Right renal cortex interstitium (tissue), 3 donors: ENCODE data around the gene SLC2A2. TPM values are rescaled to one million over a fixed set of nuclear protein-coding genes. Genes with fewer than 3 reads are reported as not detected.
A peak's percentile ranks its signal among the peaks of the same experiment; 100 is the strongest.

Experiments used
- DNase-seq, 3 donors: peaks; one replicate each; pipeline ENCODE4 v3.0.0-alpha.2; 2013; ENCODE audit warnings: low read depth in 3 of 3, low spot score in 2 of 3
- polyA plus RNA-seq, 3 donors: library from polyadenylated mRNA; unstranded; fragments of 120-200 nt; gene quantifications; one replicate each; pipeline ENCODE4 v1.2.1, GENCODE V29; 2013; ENCODE audit not compliant: insufficient read length in 3 of 3

SLC2A2 gene
- polyA plus RNA-seq, 3 donors, result 10.5 to 17.3 (median 11.3) TPM

GRCh38 chr3:171038342-171038741, 11.8 kb upstream of the SLC2A2 start:
- DNase-seq, result no peak

DNA sequence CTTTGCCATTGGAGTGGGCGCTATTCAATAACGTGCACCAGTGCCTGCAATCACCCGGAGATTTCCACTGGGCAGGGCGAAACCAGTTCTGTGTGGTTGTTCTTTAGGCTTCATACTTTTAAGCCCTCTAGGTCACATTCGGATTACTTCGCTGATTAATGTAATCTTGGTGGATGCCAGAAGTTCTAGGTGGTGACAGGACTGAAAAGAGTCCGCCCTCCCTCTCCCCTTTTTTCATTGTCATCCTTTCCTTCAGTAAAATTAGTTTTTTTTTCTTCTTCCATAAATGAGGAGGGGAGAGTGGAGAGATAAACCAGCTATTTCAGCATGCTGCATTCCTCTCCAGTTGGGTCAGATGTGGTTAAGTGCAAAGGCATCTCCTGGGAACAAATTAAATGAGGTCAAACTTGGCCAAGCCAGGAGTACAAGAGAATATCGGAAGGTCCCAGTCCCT, 2.3 kb upstream of the SLC2A2 start:
- no peak for DNase-seq

GRCh38 chr3:171028025-171028778, 1.7 kb upstream of the SLC2A2 start:
- DNase-seq, result peak in 1 of 3 donors; percentile 45

- DNase-seq, result no peak
Measured at GRCh38 chr3:171023566-171023965, 3.0 kb downstream of the SLC2A2 start.

DNA sequence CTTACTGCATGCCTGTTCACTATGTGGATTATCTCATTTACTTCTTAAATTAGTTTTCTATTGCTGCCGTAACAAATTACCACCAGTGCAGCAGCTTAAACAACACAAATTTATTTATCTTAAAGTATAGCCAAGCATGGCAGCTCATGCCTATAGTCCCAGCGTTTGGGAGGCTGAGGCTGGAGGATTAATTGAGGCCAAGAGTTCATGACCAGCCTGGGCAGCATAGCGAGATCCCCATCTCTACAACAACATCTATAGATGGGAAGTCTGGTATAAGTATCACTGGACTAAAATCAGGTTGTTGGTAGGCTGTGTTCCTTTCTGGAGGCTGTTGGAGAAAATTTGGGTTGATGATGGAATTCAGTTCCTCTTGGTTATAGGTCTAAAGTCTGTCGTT, 5.1 kb downstream of the SLC2A2 start:
- no peak for DNase-seq

DNA sequence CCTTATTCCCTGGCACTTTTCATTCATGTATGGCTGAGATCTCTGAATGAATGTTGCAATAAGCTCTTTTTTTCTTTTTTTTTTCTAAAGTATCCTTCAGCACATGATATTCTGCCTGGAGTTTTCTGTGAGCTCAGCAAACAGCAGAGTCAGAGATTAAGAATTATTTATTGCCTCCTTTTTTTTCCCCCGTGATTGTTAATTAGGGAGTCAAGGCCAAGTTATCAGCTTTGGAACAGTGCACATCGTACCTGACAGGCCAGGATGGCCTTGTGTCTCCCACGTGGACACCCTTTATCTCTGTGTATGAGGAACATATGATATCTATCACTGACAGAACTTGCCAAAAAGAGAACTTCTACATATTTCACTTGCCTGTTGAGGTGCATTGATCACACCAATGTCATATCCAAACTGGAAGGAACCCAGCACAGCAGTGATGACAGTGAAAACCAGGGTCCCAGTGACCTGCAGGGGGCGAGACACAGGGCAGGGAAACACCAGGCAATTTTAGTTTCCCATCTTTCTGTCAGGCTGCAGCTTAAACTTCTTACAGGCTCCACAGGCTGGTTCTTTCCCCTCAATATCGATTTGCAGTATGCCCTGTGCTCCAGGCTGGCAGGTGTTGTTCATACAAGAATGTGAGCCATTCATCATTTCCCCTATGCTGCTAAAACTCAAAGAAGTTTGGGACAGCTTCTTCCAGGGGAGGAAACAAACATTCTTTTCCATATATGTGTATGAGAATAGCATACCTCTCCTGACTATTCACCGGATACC, 8.2 kb downstream of the SLC2A2 start:
- no peak for DNase-seq

- no peak for DNase-seq
Measured at GRCh38 chr3:171013822-171014748, 12.4 kb downstream of the SLC2A2 start.

- no peak for DNase-seq
Measured at GRCh38 chr3:171011873-171012336, 14.6 kb downstream of the SLC2A2 start.

- DNase-seq, result no peak
Measured at GRCh38 chr3:171011109-171011872, 15.2 kb downstream of the SLC2A2 start.

GRCh38 chr3:171007316-171007715, 19.2 kb downstream of the SLC2A2 start:
- no peak for DNase-seq

GRCh38 chr3:171005648-171006047, 20.9 kb downstream of the SLC2A2 start:
- DNase-seq, result no peak

GRCh38 chr3:171001957-171002694, 24.4 kb downstream of the SLC2A2 start:
- no peak for DNase-seq

GRCh38 chr3:171001250-171001893, 25.1 kb downstream of the SLC2A2 start:
- DNase-seq, result no peak

GRCh38 chr3:171000281-171000680, 26.2 kb downstream of the SLC2A2 start:
- DNase-seq, result no peak

DNA sequence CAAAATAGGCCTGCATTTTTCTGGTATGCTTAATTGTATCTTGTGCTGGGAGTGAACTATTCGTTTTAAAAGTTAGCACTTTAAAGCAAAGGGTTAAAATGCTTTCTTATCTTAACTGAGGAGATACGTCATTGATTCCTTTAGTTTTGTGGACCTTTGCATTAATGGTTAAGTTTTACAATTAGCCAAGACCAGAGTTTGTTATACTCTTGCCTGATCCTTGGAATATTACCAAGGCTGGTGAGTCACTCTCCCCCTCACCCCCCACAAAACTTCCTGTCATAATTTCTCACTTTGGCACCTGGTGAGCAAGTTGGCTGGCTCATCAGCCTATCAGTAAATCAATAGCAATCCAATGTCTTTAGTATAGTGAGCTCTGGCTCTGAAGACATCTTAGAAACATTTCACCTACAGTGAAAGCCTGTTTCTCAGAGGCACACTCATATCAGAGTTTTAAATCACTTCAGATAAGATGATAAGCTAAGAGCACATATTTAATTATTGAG, 26.7 kb downstream of the SLC2A2 start:
- DNase-seq, result no peak

GRCh38 chr3:170997961-170998913, 28.3 kb downstream of the SLC2A2 start:
- DNase-seq, result no peak

DNA sequence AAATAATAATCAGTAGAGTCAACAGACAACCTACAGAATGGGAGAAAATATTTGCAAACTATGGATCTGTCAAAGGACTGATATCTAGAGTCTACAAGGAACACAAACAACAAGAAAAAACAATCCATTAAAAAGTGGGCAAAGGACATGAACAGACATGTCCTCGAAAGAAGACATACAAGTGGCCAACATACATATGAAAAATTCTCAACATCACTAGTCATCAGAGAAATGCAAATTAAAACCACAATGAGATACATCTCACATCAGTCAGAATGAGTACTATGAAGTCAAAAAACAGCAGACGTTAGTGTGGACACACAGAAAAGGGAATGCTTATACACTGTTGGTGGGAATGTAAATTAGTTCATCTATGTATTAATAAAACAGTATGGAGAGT, 33.7 kb downstream of the SLC2A2 start:
- DNase-seq, result no peak

DNA sequence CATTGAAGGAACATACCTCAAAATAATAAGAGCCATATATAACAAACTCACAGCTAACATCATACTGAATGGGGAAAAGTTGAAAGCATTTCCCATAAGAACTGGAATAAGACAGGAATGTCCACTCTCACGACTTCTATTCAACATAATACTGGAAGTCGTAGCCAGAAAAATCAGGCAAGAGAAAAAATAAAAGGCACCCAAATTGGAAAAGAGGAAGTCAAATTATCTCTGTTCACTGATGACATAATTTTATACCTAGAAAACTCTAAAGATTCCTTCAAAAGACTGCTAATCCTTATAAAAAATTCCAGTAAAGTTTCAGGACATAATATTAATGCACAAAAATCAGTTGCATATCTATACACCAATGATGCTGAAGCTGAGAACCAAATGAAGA, 34.9 kb downstream of the SLC2A2 start:
- DNase-seq, result no peak
